HG03439 (cell line): ENCODE measurements around the gene DNAJB8.

Experiments used
- ATAC-seq: cut with Tn5 transposase; IDR thresholded peaks from one replicate; pipeline ENCODE4 v1.9.1; 2021; ENCODE audit warnings: mild to moderate bottlenecking, moderate library complexity; ENCODE audit not compliant: unreplicated experiment

DNAJB8 gene

DNA sequence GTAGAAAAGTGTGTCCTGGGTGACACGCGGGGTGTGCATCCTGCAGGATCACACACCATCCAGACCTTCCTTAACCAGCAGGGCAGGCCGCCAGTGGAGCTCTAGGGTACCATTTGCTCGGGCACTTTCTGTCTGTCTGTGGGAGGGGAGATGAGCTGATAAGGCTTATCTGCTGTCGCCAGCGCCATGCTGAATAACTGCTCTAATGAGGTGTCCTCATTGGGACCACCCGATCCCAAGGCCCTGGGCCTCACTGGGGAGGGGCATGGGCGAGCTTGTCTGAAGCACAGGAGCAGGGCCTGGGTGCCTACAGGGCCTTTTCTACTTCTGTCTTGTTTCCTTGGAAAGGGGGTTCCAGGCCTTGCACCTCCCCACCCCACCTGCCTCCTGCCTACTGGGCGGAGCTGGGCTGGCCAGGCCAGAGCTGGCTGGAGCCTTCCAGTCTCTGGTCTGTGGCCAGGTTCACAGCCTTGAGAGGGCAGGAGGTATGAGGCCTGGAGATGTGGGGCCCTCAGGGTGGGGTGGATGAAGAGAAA lies 28.8 kb upstream of the DNAJB8 start:
- no peak for ATAC-seq

DNA sequence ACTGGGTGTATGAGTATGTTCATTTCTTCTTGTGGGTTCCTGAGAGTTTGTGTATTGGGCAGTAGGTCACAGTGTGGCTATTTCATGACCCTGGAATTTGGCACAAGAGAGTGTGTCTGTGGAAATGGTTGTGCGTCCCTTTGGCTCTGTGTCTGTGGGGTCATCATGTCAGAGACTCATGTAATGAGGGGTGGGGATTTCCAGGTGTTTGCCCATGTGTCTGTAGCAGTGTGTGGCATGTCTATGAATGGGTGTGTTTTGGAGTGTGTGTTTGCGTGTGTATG lies 27.6 kb upstream of the DNAJB8 start:
- no peak for ATAC-seq

DNA sequence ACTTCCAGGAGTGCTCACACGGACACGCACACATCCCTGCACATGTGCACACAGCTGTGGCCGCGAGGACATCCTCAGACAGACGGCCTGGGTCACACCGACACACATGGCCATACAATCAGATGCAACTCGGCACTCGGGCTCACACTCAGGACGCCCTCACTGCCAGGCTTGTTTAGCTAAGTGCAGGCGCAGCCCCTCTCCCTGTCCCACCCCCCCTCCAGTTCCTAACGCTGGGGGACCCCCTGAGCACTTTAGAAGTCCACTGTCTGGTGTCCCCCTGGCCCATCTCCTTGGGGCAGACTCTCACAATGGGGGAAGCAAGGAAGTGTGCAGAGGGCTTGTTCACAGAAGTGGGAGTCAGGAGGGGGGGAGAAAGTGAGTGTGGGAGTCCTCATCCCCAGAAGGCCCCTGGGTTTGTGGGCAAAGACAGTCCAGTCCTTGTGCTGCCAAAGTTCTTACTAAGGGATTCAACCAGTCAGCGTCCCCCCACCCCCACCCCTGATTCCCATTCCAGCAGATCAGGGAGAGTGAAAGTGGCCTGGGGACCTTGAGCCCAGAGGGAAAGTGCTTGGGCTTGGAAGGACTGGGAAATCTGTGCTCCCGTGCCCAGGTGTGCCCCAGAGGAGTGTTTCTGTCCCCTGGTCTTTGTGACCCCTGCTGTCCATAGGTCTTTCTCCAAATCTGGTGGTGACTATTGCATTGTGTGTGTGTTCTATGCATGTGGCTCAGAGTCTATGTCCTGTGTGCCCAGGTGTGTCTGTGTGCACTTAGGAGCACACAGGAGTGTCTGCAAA lies 27.1 kb upstream of the DNAJB8 start:
- ATAC-seq = no peak

DNA sequence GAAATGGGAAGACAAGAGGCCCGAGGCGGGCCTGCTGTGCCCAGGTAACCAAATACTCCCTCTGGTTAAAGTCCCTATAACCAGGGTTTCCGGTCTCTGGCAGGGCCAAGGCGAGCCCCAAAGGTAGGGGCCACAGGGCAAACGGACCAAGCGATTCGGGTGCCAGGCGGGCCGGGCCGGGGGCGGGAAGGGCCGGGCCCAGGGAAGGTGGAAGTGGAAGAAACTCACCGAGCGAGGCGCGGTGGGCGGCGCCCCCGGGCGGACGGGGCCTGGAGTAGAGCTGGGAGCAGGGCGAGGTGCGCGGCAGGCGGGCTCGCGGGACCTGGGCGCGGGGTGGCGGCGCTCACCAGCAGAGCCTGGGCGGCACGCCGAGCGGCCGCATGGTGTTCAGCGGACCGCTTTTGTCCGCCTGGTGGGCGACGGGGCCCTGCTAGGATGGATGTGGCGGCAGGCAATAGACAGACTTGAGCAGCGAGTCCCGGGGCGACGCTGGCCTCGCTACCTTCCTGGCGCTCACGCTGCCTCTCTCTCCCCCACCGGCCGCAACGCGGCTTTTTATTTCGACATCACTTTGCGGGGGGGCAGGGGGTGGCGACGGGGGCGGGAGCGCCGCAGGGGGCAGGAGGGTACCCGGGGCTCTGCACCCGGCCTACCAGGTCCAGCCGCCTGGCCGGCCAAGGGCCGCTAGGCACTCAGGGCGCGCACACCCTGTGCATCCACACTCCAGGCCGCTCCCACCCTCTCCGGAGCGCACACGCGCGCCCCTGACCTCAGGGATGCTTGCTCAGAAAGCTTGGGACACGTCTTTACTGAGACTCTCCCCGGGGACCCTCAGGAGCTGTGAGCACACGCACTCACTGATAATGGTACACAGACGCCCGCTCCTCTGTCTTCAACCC lies 26.2 kb upstream of the DNAJB8 start, which contains the start of gene GATA2:
TSS of gene GATA2 (minus strand) at position 531 of the 899 bp plus-strand sequence. CDS start 6,170 bp downstream, outside the sequence.
- ATAC-seq = no peak

- no peak for ATAC-seq
Measured at GRCh38 chr3:128491941-128492670, 25.4 kb upstream of the DNAJB8 start.

DNA sequence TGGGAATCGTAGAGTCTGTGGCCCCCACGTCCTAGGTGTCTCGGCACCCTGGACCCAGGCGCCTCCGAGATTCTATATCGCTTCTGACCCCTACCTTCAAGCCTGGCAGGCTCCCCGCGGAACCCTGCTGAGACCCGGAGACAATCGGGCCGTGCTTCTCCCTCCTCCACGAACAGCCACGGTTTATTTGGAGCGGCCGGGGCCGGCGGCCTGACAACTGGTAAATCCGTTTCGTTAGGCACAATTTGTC lies 24.9 kb upstream of the DNAJB8 start:
- no peak for ATAC-seq

DNA sequence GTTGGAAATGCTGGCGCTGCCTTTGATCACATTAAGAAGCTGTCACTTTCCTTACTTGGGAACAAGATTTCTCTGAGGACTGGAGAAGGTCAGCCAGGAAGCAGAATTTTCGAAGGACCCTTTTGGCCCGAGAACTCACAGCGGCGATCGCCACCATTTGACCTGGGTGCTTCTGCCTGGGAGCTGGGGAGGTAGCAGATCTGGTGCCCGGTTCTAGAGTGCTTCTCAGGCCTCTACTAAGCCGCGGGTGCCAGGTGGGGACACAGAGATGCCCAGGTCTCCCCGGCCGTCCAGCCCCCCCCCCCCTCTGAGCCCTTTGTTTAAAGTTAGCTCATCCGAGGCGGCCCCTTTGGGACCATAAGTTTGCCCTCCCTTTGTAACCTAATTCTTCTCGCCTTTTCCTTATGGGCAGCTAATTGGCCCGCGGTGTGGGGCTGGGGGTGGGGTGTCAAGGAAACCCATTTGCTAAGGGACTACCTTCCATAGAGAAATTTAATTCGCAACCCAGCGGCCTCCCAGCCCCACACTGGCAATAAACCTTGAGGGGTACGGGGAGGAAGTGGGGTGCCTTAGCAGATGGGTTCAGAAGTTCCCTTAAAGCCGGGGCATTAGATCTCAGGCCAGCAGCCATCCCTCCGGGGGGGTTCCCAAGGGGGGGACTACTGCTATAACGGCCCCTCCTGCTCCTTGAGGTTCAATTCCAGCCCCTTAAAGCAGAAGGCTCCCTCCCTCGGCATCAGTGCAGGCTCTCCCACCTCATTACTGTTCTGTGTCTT lies 24.4 kb upstream of the DNAJB8 start:
- ATAC-seq = no peak

GRCh38 chr3:128490650-128490914 lies 23.9 kb upstream of the DNAJB8 start:
- no peak for ATAC-seq

DNA sequence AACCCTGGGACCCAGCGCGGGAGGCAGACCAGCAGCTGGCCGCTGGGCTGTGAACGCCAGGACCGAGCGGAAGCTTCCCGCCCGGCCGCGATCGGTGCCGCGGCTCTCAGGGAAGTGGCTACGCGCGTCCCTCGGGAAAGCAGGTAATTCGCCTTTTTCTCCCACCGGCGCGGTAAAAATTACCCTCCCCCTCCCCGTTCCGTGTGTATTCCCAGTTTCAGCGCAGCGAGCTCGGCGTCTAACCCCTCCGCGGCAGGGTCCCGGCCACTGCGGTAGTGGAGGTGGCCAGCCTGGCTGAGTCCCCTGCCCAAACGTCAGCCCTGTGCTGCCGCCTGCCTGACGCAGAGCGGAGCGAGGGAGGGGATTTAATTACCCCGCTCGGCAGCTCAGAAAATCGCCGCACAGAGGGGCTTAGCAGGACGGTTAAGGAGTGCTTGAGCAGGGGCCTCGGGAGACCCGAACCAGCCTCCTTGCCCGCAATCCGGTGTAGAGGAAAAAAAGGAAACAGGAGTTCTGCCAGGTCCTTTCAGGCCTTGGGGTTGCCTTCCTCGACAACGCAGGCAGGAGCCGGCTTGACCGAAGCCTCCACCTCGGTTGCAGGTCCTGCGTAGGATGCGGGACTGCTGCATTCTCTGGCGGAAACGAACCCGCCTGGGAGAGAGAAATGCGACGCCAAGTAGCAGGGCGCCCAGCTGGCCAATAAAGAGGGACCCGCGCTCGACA lies 23.4 kb upstream of the DNAJB8 start:
- no peak for ATAC-seq

GRCh38 chr3:128489674-128489926 lies 22.9 kb upstream of the DNAJB8 start:
- no peak for ATAC-seq

GRCh38 chr3:128488991-128489673 lies 22.4 kb upstream of the DNAJB8 start:
- ATAC-seq = no peak

DNA sequence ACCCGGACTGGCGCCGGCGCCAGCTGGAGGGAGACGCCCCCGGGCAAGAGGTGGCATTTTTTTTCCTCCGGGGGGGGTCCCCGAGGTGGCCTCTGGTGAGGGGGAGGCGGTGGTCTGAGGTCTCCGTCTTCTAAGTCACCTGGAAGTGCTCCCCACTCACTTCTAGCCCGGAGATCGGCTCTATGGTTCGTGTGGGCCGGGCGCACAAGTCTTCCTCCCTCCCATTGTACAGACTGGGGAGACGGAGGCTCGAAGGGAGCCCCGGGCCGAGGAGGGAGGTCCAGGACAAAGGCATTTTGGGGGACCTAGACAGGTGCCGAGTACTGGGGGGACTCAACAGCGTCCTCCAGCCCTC lies 21.9 kb upstream of the DNAJB8 start:
- ATAC-seq = no peak

- no peak for ATAC-seq
Measured at GRCh38 chr3:128487813-128488635, 21.3 kb upstream of the DNAJB8 start.

DNA sequence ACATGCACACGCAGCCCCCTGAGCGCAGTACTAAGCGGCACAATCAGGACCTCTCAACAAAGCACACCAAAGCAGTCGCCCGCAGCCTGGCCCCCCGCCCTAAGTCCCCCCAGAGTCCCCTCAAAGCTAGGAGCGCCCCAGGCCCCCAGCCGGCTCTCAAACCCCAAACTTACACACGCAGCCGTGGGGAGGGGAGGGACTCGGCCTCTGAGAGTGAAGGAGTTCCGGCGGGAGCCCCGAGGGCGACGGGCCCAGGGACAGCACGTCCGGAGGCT lies 20.8 kb upstream of the DNAJB8 start:
- ATAC-seq = no peak

DNA sequence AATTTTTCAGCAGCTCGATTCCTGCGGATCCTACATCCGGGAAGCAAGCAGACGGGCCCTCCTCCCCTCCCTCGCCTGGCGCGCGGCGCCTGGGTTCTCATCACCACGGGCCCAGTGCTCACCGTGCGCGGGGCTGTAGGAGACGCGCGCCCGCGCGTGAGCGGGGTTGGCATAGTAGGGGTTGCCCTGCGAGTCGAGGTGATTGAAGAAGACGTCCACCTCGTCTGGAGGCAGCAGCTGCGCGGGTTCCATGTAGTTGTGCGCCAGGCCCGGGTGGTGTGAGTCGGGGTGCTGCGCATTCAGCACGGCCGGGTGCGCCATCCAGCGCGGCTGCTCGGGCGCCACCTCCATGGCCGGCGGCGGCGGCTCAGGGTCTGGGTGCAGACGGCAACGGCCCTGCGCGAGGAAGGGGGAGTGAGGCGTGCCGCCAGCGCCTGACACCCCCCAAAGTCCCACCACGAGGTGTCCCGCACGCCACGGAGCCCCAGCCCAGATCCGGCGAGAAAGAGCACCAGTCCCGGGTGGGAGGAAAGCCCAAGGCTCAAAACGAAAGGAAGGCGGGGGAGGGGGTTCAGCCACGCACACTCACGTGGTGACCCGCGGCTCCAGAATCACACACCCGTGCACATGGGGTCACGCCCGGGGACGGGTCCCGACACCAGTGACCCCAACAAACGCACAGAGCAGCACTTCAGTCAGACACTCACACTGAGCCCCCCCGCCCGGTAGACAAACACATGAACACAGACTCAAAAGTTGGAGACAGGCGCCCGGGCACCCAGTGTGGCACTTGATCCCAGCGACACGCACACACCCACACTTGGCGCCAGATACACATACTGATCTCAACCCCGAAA lies 20.2 kb upstream of the DNAJB8 start:
- ATAC-seq = no peak

- ATAC-seq = no peak
Measured at GRCh38 chr3:128486205-128486628, 19.5 kb upstream of the DNAJB8 start.

GRCh38 chr3:128485282-128486204 lies 18.9 kb upstream of the DNAJB8 start:
- ATAC-seq = no peak
